Fibroblast of skin of right biceps (primary cell): ENCODE results near the gene AATK.

ENCODE experiments used
- DNase-seq: peaks from one replicate; pipeline ENCODE4 v3.0.0-alpha.2; 2013

The AATK gene

GRCh38 chr17:81179861-81180260 is 13.8 kb upstream of the AATK start:
- no peak for DNase-seq

GRCh38 chr17:81179220-81179619 is 13.2 kb upstream of the AATK start:
- no peak for DNase-seq

- DNase-seq, result no peak
Observed at GRCh38 chr17:81178136-81179091, 12.4 kb upstream of the AATK start.

- peak; percentile 9 for DNase-seq
Observed at GRCh38 chr17:81176666-81177065, 10.6 kb upstream of the AATK start.

GRCh38 chr17:81173762-81174155 is 7.7 kb upstream of the AATK start:
- peak; percentile 31 for DNase-seq

DNA sequence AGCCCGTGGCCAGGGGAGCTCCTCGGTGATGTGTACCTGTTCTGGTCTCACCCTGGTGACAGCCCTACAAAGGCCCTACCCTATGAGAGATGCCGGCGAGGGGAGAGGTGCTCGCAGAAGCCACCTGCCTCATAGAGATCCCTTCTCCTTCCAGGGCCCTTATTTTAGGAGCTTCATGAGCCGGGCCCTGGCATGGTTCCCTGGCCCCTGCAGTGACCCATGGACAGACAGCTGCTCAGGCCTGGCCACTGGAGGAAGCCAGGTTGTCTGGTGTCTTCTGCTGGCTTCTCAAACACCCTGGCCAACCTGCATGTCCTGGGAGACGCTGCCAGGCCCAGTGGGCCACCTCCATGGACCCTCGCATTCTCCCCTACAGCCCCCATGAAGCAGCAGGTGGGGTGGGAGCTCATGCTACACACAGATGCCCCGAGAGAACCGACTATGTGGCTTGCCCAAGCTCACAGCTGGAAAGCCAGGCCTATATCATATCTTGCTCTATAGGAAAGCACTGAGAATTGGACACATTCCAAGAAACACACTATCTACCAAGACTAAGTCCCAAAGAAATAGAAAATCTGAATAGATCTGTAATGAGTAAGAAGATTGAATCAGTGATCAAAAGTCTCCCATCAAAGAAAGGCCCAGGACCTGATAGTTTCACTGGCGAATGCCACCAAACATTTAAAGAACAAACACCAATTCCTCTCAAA is 7.2 kb upstream of the AATK start:
- DNase-seq, result no peak

- DNase-seq, result no peak
Observed at GRCh38 chr17:81171941-81172340, 5.9 kb upstream of the AATK start.

GRCh38 chr17:81170727-81171494 is 4.9 kb upstream of the AATK start:
- DNase-seq, result no peak

DNA sequence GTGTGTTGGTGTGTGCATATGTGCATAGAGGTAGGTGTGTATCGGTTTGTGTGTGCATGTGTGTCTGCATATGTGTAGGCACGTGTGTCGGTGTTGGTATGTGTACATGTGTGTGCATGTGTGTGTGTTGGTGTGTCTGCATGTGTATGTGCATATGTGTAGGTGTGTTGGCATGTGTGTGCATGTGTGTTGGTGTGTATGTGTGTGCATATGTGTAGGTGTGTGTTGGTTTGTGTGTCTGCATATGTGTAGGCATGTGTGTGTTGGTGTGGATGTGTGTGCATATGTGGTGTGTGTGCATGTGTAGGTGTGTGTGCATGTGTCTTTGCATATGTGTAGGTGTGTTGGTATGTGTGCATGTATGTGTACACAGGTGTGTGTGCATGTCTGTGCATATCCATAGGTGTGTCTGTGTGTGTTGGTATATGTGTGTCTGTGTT is 3.9 kb upstream of the AATK start:
- no peak for DNase-seq

DNA sequence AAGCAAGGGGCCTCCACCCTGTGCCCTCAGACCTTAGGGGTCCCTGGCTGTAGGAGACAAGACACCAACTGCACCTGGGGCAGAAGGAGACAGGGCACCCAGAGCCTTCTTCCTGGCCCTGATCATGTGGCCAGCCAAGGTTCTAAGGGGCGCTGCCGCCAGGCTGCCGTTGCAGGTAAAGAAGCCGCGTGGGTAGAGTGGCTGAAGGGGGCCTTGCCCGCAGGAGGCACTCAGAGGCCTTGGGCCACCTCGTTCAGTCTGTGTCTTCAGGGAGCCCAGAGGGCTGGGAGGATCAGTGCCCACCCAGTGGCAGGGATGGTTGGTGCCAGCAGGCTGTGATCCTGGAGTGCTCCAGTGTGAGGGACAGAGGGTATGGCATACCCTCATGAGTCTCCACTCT is 1.6 kb upstream of the AATK start:
- no peak for DNase-seq

DNA sequence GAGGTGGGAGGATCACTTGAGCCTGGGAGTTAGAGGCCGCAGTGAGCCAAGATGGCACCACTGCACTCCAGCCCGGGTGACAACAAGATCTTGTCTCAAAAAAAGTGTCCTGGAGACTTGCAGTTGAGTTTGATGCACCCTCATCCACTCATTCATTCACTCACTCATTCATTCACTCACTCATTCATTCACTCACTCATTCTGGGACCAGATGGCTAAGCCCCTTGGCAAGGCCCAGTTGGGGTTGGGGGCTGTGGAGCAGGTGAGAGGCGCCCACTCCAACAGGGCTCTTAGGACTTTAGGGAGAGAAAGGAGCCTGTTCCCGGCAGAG is 1.1 kb upstream of the AATK start:
- no peak for DNase-seq

DNA sequence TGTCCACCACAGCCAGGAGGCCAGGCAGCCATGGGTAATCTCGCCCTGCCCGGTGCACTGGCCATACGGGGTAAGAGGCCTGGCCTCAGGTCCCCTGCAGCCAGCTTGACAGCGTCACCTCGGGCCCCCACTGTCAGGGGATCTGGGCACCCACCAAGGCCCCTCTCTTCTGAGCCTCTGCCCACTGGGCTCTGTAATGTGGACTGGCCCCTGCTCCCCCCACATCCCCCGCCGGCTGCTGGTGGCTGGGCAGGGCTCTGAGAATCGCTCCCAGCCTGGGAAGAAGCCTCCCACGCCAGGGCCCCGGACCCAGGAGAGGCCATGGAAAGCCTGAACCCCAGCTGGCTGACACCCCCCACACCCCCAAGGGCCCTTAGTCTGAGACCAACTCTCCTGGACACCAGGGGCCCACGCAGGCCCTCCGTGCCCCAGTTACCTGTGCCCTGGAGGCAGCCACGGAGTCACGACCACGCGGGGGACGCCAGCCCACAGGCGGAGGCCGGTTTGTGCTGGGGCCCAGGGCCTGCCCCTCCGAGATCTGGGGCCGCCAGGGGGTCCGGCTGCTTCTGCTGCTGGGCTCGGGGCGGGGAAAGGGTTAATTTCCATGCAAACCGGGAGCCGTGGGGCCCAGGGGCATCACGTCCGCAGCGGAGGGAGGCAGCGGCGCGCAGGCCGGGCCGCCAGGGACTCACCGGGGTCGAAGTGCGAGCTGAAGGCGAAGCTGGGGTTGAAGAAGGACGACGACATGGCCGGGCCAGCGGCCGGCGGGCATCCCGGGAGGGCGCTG is 582 bp downstream of the AATK start, which contains the start of gene PVALEF:
TSS of gene PVALEF (plus strand) at position 262 of the 787 bp plus-strand sequence. CDS start 15,720 bp downstream, outside the sequence.
- DNase-seq, result no peak

- DNase-seq, result no peak
Observed at GRCh38 chr17:81164371-81165245, 1.4 kb downstream of the AATK start.

GRCh38 chr17:81163703-81164370 is 2.2 kb downstream of the AATK start:
- DNase-seq, result no peak

DNA sequence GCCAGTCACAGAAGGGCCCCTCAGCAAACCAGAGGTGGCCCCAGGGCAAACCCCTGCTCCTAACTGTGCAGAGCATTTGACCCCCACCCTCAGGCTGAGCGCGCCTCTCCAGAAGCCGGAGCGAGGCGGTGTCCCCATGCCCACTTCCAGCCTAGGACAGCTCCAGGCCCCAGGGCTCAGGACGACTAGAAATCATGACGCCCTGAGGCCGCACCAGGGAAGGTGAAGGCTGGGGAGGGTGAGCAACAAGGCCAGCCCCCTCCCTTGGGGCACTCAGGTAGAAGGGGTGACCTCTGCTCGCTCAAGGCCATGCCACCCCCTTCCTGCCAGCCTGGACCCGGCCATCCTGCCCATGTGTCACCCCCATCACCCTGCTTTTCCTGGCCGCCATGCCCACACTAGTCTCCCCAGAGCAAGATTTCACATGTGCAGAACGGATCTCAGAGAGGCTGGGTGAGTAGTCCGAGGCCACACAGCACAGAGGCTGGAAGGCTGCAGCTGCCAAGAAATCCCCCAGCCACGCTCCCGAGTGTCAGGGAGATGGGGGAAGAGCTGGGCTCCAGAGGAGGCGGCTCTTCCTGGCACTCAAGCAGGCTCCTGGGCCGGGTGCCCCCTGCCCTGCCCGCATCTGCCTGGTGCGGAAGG is 2.8 kb downstream of the AATK start:
- no peak for DNase-seq

GRCh38 chr17:81162491-81162890 is 3.5 kb downstream of the AATK start:
- no peak for DNase-seq

- DNase-seq, result no peak
Observed at GRCh38 chr17:81161972-81162371, 4.0 kb downstream of the AATK start.

GRCh38 chr17:81161536-81161935 is 4.5 kb downstream of the AATK start:
- DNase-seq, result no peak

DNA sequence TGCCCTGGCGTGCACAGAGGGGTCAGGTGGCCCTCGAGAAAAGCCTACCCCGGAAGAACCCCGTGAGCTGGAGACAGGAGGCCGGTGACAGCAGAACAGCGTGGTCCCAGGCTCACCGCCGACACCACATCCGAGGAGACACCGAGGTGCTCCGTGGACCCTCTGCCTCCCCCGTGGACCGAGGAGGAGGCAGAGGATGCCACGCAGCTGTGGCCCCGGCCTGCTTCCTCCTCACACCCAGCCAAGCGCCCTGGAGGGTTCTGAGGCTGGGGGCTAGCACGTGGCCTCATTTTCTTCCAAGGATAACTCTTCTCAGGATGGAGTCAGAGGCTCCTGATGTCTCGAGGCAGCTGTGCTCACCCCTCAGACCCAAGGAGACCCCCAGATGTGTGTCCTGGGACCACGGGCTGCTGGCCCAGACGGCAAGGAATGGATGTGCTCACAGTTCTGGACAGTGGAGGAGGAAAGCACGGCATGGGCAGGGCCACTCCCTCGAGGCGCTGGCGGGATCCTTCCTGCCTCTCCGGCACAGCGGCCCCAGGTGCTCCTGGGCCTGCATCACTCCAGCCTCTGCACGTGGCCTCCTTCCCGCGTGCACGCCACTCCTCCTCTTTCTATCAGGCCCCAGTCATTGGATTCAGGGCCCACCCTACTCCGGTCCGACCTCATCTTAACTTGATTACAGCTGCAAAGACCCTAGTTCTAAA is 5.1 kb downstream of the AATK start:
- no peak for DNase-seq

DNA sequence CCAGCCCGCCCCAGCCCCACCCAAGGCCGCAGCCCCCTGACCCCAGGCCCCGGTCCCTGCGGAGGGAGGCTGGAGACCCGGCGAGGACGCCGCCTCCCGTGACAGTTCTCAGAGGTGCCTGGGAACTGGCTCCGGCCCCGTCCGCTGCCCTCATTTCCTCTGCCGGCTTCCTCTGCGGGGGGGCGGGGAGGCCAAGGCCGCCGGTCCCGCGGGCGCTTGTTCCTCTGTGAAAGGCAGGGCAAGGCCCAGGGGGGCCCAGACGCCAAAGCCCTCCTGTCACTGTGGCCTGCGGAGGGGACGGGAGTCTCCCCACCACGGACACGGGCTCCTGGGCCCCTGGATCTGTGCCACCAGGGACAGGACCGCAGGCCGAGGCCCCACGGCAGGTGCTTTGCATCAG is 5.7 kb downstream of the AATK start:
- DNase-seq, result no peak
